Effector memory CD8-positive, alpha-beta T cell (primary cell): Measurements from ENCODE around the gene PNPLA6.
"Not testable (repeated sequence)": the region's sequence is repeated elsewhere in the genome, so short reads cannot be mapped to it uniquely, and the experiment has no call there.

ENCODE experiments used
- ATAC-seq: fragments of 150-1000 bp; cut with Tn5 transposase; replicated peaks from 2 replicates; pipeline ENCODE4 v1.10.0; 2021; ENCODE audit warnings: mild to moderate bottlenecking, moderate library complexity
- DNase-seq, 3 experiments: peaks; one replicate each; pipeline ENCODE4 v3.0.0; 2021
- H3K27ac Mint-ChIP-seq, 2 donors: one replicate each; pipeline ENCODE4 v1.8.0; 2022; ENCODE audit warnings: mild to moderate bottlenecking in 2 of 2, mixed read lengths in 2 of 2, moderate library complexity in 2 of 2
- H3K27me3 Mint-ChIP-seq, 2 donors: one replicate each; pipeline ENCODE4 v1.8.0; 2022; ENCODE audit warnings: mixed read lengths in 2 of 2
- H3K36me3 Mint-ChIP-seq: one replicate; pipeline ENCODE4 v1.8.0; 2022; ENCODE audit warnings: mild to moderate bottlenecking, moderate library complexity, mixed read lengths; ENCODE audit not compliant: insufficient read depth
- H3K4me1 Mint-ChIP-seq, 2 donors: one replicate each; pipeline ENCODE4 v1.8.0; 2022; ENCODE audit warnings: low read depth in 2 of 2, mixed read lengths in 2 of 2
- H3K4me3 Mint-ChIP-seq, 2 donors: one replicate each; pipeline ENCODE4 v1.8.0; 2022; ENCODE audit warnings: mild to moderate bottlenecking in 2 of 2, mixed read lengths in 2 of 2, moderate library complexity in 2 of 2
- H3K9me3 Mint-ChIP-seq, 2 donors: one replicate each; pipeline ENCODE4 v1.8.0; 2022; ENCODE audit warnings: mixed read lengths in 2 of 2

Gene PNPLA6

GRCh38 chr19:7529610-7530490, 5.7 kb upstream of the PNPLA6 start:
- ATAC-seq (no peak), DNase-seq (no peak)
- no peak overlapping the region for H3K27ac Mint-ChIP-seq
- peaks cover 2% of the 10 kb centered on the region for H3K36me3 Mint-ChIP-seq
- no peaks in the 10 kb centered on the region for H3K9me3 Mint-ChIP-seq
- H3K4me3 Mint-ChIP-seq = no peak overlapping the region
- no peaks in the 10 kb centered on the region for H3K27me3 Mint-ChIP-seq
- H3K4me1 Mint-ChIP-seq = peaks cover 6 to 12% of the 10 kb centered on the region in 2 donors

- Mint-ChIP-seq H3K27me3 (no peaks in the 10 kb centered on the region), H3K4me1 (peaks cover 17 to 30% of the 10 kb centered on the region in 2 donors), H3K4me3 (peak overlapping the region; percentile 96), H3K9me3 (no peaks in the 10 kb centered on the region), H3K27ac (no peak overlapping the region), H3K36me3 (peaks cover 7% of the 10 kb centered on the region)
- ATAC-seq = no peak
- DNase-seq = no peak
Observed at GRCh38 chr19:7533281-7533885, 2.1 kb upstream of the PNPLA6 start.

GRCh38 chr19:7533925-7534480, 1.5 kb upstream of the PNPLA6 start:
- no peaks in the 10 kb centered on the region for H3K9me3 Mint-ChIP-seq
- no peaks in the 10 kb centered on the region for H3K27me3 Mint-ChIP-seq
- peaks cover 17 to 30% of the 10 kb centered on the region in 2 donors for H3K4me1 Mint-ChIP-seq
- H3K36me3 Mint-ChIP-seq = peaks cover 9% of the 10 kb centered on the region
- peak overlapping the region; percentile 95 for H3K27ac Mint-ChIP-seq
- ATAC-seq (peak; percentile 62), DNase-seq (peak; percentile 72 to 74 (median 73))
- H3K4me3 Mint-ChIP-seq = peak overlapping the region; percentile 96

GRCh38 chr19:7534531-7535046, 928 bp upstream of the PNPLA6 start:
- ATAC-seq (peak; percentile 17), DNase-seq (peak in 1 of 3 experiments; percentile 19)
- Mint-ChIP-seq H3K36me3 (peaks cover 14% of the 10 kb centered on the region), H3K4me3 (peak overlapping the region; percentile 96), H3K9me3 (no peaks in the 10 kb centered on the region), H3K4me1 (peaks cover 17 to 28% of the 10 kb centered on the region in 2 donors), H3K27ac (peak overlapping the region; percentile 95), H3K27me3 (no peaks in the 10 kb centered on the region)

GRCh38 chr19:7535998-7536695, 630 bp downstream of the PNPLA6 start:
- Mint-ChIP-seq H3K9me3 (no peaks in the 10 kb centered on the region), H3K27me3 (no peaks in the 10 kb centered on the region), H3K27ac (peak overlapping the region; percentile 95), H3K36me3 (peaks cover 19% of the 10 kb centered on the region), H3K4me1 (peaks cover 17 to 32% of the 10 kb centered on the region in 2 donors), H3K4me3 (peak overlapping the region; percentile 96)
- DNase-seq (no peak), ATAC-seq (peak; percentile 3)

GRCh38 chr19:7538990-7539389, 3.5 kb downstream of the PNPLA6 start:
- not testable (repeated sequence) for H3K27me3 Mint-ChIP-seq, H3K4me3 Mint-ChIP-seq, H3K9me3 Mint-ChIP-seq, H3K27ac Mint-ChIP-seq, ATAC-seq, DNase-seq
- Mint-ChIP-seq H3K4me1 (peaks cover 17 to 29% of the 10 kb centered on the region in 2 donors), H3K36me3 (peaks cover 27% of the 10 kb centered on the region)

GRCh38 chr19:7539827-7540425, 4.4 kb downstream of the PNPLA6 start:
- DNase-seq = no peak
- H3K27me3 Mint-ChIP-seq = no peaks in the 10 kb centered on the region
- peak overlapping the region in 1 of 2 donors; percentile 35 for H3K27ac Mint-ChIP-seq
- peaks cover 29% of the 10 kb centered on the region for H3K36me3 Mint-ChIP-seq
- no peak for ATAC-seq
- no peak overlapping the region for H3K4me3 Mint-ChIP-seq
- no peaks in the 10 kb centered on the region for H3K9me3 Mint-ChIP-seq
- peaks cover 10 to 22% of the 10 kb centered on the region in 2 donors for H3K4me1 Mint-ChIP-seq

- Mint-ChIP-seq H3K4me1 (peaks cover 10 to 19% of the 10 kb centered on the region in 2 donors), H3K27ac (peak overlapping the region in 1 of 2 donors; percentile 35), H3K36me3 (peaks cover 24% of the 10 kb centered on the region), H3K4me3 (no peak overlapping the region), H3K27me3 (no peaks in the 10 kb centered on the region), H3K9me3 (no peaks in the 10 kb centered on the region)
- DNase-seq (no peak), ATAC-seq (no peak)
Observed at GRCh38 chr19:7540761-7541474, 5.4 kb downstream of the PNPLA6 start.

GRCh38 chr19:7541475-7541824, 5.9 kb downstream of the PNPLA6 start:
- Mint-ChIP-seq H3K27ac (no peak overlapping the region), H3K4me3 (no peak overlapping the region), H3K4me1 (peaks cover 6 to 17% of the 10 kb centered on the region in 2 donors), H3K27me3 (no peaks in the 10 kb centered on the region), H3K36me3 (peaks cover 24% of the 10 kb centered on the region), H3K9me3 (no peaks in the 10 kb centered on the region)
- DNase-seq (no peak), ATAC-seq (no peak)

- Mint-ChIP-seq H3K9me3 (no peaks in the 10 kb centered on the region), H3K4me3 (no peak overlapping the region), H3K27ac (no peak overlapping the region), H3K4me1 (peaks cover 4 to 13% of the 10 kb centered on the region in 2 donors), H3K36me3 (peaks cover 24% of the 10 kb centered on the region), H3K27me3 (no peaks in the 10 kb centered on the region)
- ATAC-seq = no peak
- no peak for DNase-seq
Observed at GRCh38 chr19:7541828-7542443, 6.4 kb downstream of the PNPLA6 start.

- Mint-ChIP-seq H3K9me3 (no peaks in the 10 kb centered on the region), H3K36me3 (peaks cover 24% of the 10 kb centered on the region), H3K4me1 (peaks cover 0 to 11% of the 10 kb centered on the region in 2 donors), H3K4me3 (no peak overlapping the region), H3K27me3 (no peaks in the 10 kb centered on the region), H3K27ac (peak overlapping the region in 1 of 2 donors; percentile 77)
- ATAC-seq (no peak), DNase-seq (no peak)
Observed at GRCh38 chr19:7542556-7543348, 7.2 kb downstream of the PNPLA6 start.
